ENCODE measurements around the gene SINHCAF.

The SINHCAF gene

DNA sequence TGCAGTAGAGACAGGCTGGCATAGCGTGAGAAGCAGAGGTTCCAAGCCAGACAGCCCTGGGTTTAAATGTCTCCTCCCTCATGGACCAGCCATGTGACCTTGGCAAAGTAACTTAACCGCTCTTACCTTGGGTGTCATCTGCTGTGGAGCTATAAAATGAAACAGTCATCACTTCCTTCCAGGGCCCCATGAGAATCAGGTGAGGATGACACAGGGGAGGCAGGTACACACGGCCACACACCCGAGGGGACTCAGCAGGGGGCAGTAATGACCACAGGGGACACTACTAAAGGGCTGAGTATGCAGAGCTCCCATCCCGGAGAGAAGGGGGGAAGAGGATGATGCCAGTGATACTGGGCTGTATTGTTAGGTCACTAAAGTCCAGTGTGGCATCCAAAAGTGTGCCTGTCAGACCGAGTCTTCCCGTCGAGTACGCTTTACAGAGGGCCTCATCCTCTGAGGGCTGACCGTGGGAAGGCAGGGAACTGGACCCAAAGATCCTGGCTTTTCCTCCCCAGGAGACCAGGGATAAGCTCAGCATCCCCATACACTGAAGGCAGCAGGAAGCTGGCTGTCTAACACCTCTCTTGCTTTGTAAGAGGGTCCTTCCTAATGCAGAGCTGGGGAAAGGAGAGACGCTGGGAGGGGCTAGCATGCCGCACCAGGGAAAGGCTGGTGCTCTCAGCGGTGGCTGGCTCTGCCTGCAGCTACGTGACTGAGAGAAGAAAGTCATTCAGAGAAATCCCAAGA is 94.2 kb downstream of the SINHCAF start:
- DNase-seq = no peak
